CD4-positive, alpha-beta T cell (primary cell): ENCODE data around the gene HINT1. TPM values are rescaled to one million over a fixed set of nuclear protein-coding genes. Genes with fewer than 3 reads are reported as not detected.

Experiments
- ATAC-seq: fragments of 200-7000 bp; cut with Tn5 transposase; one replicate; pipeline ENCODE4 v1.10.0; 2022; ENCODE audit warnings: mild to moderate bottlenecking; ENCODE audit not compliant: poor library complexity
- CTCF ChIA-PET: fragments of 350-600 bp; sonication (Branson Sonifier 250); formaldehyde crosslinking; loops from one replicate; lab custom pipeline; 2021; ENCODE audit warnings: antibody characterized with exemption, inconsistent platforms; lab: Charles Lee
- POLR2A ChIA-PET: fragments of 350-600 bp; sonication (Branson Sonifier 250); formaldehyde crosslinking; loops from one replicate; lab custom pipeline; 2021; ENCODE audit warnings: antibody characterized with exemption, inconsistent platforms; lab: Charles Lee
- DNase-seq, 14 experiments: peaks; one replicate each; pipeline ENCODE4 v3.0.0-alpha.2; 2013 to 2020; ENCODE audit warnings: mixed read lengths in 2 of 14
- H3K27ac ChIP-seq, 2 donors: one replicate each; pipeline versions ENCODE4 v1.5.1 to v1.7.0; 2013; ENCODE audit warnings: low read length in 2 of 2, low read depth in 1 of 2, mild to moderate bottlenecking in 1 of 2
- H3K27me3 ChIP-seq, 2 experiments: 1 replicate in 1 of 2; 2 replicates in 1 of 2; pipeline versions ENCODE4 v1.6.1 to v1.7.0; 2013; ENCODE audit warnings: low read length in 2 of 2, control low read depth in 1 of 2, mild to moderate bottlenecking in 1 of 2, moderate library complexity in 1 of 2; ENCODE audit not compliant: insufficient read depth in 2 of 2, control insufficient read depth in 1 of 2
- H3K36me3 ChIP-seq: one replicate; pipeline ENCODE4 v1.6.1; 2013; ENCODE audit warnings: low read length, control low read depth; ENCODE audit not compliant: insufficient read depth
- H3K4me1 ChIP-seq: one replicate; pipeline ENCODE4 v1.6.1; 2013; ENCODE audit warnings: low read length, control low read depth; ENCODE audit not compliant: insufficient read depth
- H3K4me3 ChIP-seq: one replicate; pipeline ENCODE4 v1.5.1; 2013; ENCODE audit warnings: mild to moderate bottlenecking, low read length, moderate library complexity
- H3K9me3 ChIP-seq, 2 experiments: 1 replicate in 1 of 2; 2 replicates in 1 of 2; pipeline versions ENCODE4 v1.6.1 to v1.7.0; 2013; ENCODE audit warnings: low read length in 2 of 2, mild to moderate bottlenecking in 2 of 2, control low read depth in 1 of 2, moderate library complexity in 1 of 2; ENCODE audit not compliant: control insufficient read depth in 1 of 2, insufficient read depth in 1 of 2
- H3K27ac Mint-ChIP-seq: one replicate; pipeline ENCODE4 v1.8.0; 2020; ENCODE audit warnings: mixed read lengths
- H3K27me3 Mint-ChIP-seq: one replicate; pipeline ENCODE4 v1.8.0; 2021; ENCODE audit warnings: mixed read lengths
- H3K36me3 Mint-ChIP-seq: one replicate; pipeline ENCODE4 v1.8.0; 2021; ENCODE audit warnings: low read depth, mixed read lengths
- H3K4me1 Mint-ChIP-seq: one replicate; pipeline ENCODE4 v1.8.0; 2021; ENCODE audit warnings: low read depth, mixed read lengths
- H3K4me3 Mint-ChIP-seq: one replicate; pipeline ENCODE4 v1.8.0; 2020; ENCODE audit warnings: mild to moderate bottlenecking, mixed read lengths
- H3K9me3 Mint-ChIP-seq: one replicate; pipeline ENCODE4 v1.8.0; 2020; ENCODE audit warnings: mixed read lengths
- intact Hi-C, 2 experiments: fragments of 100-400 bp; cut with DNase I in 1 of 2; cut with micrococcal nuclease in 1 of 2; formaldehyde crosslinking; loops; one replicate each; pipeline versions ENCODE4 v1.15.1 to v1.9.0; 2023 to 2025; cut with DNase I, micrococcal nuclease
- total RNA-seq, 174 experiments: library from RNA in 2 of 174; stranded (reverse) in 2 of 174; gene quantifications; one replicate each; pipeline ENCODE4 v1.2.3 and lab custom pipeline; 2021 to 2026
- TF ChIP-seq, protein P1 (sequence below): fragments of 200-600 bp; IDR thresholded peaks from one replicate; pipeline ENCODE4 v1.8.0; 2022; ENCODE audit warnings: antibody characterized with exemption, mild to moderate bottlenecking

Gene HINT1
- total RNA-seq, 2 experiments from 2014 or later, result 257 to 263 TPM

DNA sequence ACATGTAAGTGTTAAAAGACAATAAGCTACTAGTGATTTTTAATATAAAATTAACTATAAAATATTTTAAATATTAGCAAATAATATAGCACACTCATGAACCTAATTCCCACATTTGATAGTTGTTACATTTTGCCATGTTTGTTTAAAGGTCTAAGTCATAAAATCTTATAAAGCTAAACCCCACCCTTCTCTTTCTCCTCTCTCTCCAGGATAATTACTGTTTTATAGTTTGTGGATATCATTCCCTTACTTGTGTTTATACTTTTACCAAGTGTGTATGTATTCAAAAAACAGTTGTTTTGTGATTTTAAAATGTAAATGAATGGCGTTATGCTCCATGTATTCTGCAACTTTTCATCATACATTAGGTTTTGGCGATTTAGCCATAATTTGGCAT is 39.9 kb upstream of the HINT1 start:
- ChIA-PET CTCF (interaction anchor here (0.7 to 0.8 kb wide), 2 partner anchors 9 to 19 kb away, joined by 3 read pairs; no protein-coding TSS in a partner anchor), POLR2A (no interaction called here)
- intact Hi-C loops, result no loop called here
- Mint-ChIP-seq H3K36me3 (peaks cover 11% of the 10 kb centered on the region), H3K4me3 (no peak overlapping the region), H3K27ac (no peak overlapping the region), H3K4me1 (peaks cover 28% of the 10 kb centered on the region), H3K9me3 (peaks cover 2% of the 10 kb centered on the region), H3K27me3 (no peaks in the 10 kb centered on the region)
- TF ChIP-seq, protein P1, sequence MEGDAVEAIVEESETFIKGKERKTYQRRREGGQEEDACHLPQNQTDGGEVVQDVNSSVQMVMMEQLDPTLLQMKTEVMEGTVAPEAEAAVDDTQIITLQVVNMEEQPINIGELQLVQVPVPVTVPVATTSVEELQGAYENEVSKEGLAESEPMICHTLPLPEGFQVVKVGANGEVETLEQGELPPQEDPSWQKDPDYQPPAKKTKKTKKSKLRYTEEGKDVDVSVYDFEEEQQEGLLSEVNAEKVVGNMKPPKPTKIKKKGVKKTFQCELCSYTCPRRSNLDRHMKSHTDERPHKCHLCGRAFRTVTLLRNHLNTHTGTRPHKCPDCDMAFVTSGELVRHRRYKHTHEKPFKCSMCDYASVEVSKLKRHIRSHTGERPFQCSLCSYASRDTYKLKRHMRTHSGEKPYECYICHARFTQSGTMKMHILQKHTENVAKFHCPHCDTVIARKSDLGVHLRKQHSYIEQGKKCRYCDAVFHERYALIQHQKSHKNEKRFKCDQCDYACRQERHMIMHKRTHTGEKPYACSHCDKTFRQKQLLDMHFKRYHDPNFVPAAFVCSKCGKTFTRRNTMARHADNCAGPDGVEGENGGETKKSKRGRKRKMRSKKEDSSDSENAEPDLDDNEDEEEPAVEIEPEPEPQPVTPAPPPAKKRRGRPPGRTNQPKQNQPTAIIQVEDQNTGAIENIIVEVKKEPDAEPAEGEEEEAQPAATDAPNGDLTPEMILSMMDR, result no peak
- Histone ChIP-seq H3K4me1 (peaks cover 14% of the 10 kb centered on the region), H3K9me3 (no peaks in the 10 kb centered on the region), H3K27me3 (no peaks in the 10 kb centered on the region), H3K4me3 (no peak overlapping the region), H3K27ac (no peak overlapping the region), H3K36me3 (peaks cover 5% of the 10 kb centered on the region)
- ATAC-seq (no peak), DNase-seq (no peak)

DNA sequence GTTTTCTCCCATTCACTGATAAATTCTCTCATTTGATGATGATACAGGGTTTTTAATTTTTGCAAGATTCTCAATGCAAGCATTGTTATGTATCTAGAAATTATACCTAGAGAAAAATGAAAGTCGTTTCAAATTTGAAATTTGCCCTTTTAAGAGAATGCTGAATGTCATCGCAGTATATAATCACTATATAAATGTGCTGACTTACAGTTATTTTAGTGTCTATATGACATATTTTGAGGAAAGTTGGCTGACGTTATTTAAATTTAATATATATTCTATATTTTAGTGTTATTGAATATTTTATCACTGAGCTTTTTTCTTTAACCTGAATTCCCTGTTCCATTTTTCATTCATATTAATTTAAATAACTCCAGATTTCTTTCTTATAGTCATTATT is 35.5 kb upstream of the HINT1 start:
- TF ChIP-seq, protein P1, result no peak
- Mint-ChIP-seq H3K4me3 (no peak overlapping the region), H3K27ac (no peak overlapping the region), H3K9me3 (peaks cover 2% of the 10 kb centered on the region), H3K36me3 (peaks cover 20% of the 10 kb centered on the region), H3K4me1 (peaks cover 4% of the 10 kb centered on the region), H3K27me3 (no peaks in the 10 kb centered on the region)
- DNase-seq (no peak), ATAC-seq (no peak)
- intact Hi-C loops, result no loop called here
- Histone ChIP-seq H3K36me3 (peaks cover 8% of the 10 kb centered on the region), H3K27me3 (no peaks in the 10 kb centered on the region), H3K4me1 (no peaks in the 10 kb centered on the region), H3K27ac (no peak overlapping the region), H3K9me3 (no peaks in the 10 kb centered on the region), H3K4me3 (no peak overlapping the region)
- ChIA-PET CTCF (interaction anchor here (1.6 kb wide), 1 partner anchor 9 kb away, joined by 5 read pairs; no protein-coding TSS in a partner anchor), POLR2A (no interaction called here)

DNA sequence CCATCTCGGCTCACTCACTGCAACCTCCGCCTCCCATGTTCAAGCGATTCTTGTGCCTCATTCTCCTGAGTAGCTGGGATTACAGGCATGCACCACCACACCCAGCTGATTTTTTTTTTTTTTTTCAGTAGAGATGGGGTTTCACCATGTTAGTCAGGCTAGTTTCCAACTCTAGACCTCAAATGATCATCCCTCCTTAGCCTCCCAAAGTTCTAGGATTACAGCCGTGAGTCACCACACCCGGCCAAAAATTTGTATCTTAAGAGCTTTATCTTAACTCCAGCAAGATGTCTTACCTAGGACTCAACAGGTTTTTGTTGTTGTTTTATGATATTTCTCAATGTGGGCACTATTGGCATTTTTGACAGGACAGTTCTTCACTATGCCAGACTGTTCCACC is 33.6 kb upstream of the HINT1 start:
- TF ChIP-seq, protein P1, result no peak
- Histone ChIP-seq H3K9me3 (no peaks in the 10 kb centered on the region), H3K27ac (no peak overlapping the region), H3K4me3 (no peak overlapping the region), H3K36me3 (peaks cover 8% of the 10 kb centered on the region), H3K27me3 (no peaks in the 10 kb centered on the region), H3K4me1 (no peaks in the 10 kb centered on the region)
- CTCF ChIA-PET, result interaction anchor here (1.1 to 1.4 kb wide), 3 partner anchors 11 to 26 kb away, joined by 3 read pairs; no protein-coding TSS in a partner anchor
- Mint-ChIP-seq H3K4me3 (no peak overlapping the region), H3K36me3 (peaks cover 20% of the 10 kb centered on the region), H3K27me3 (no peaks in the 10 kb centered on the region), H3K27ac (no peak overlapping the region), H3K4me1 (peaks cover 11% of the 10 kb centered on the region), H3K9me3 (no peaks in the 10 kb centered on the region)
- POLR2A ChIA-PET, result interaction anchor here (0.7 to 1.9 kb wide), 2 partner anchors 65 to 243 kb away, joined by 3 to 7 read pairs; partner anchors contain the start of gene CDC42SE2
- ATAC-seq (no peak), DNase-seq (no peak)
- intact Hi-C loops, result no loop called here
